SK-N-SH treated with all-trans-retinoic acid at 6 μM for 48 hours (cell line): ENCODE measurements around the gene NELFE.
"Not testable (repeated sequence)": the region's sequence is repeated elsewhere in the genome, so short reads cannot be mapped to it uniquely, and the experiment has no call there.

Source experiments
- ISL1 ChIP-seq: fragments of 250-450 bp; sonication (Bioruptor Pico); IDR thresholded peaks from 2 replicates; pipeline ENCODE4 v2.1.2; 2022; ENCODE audit warnings: mild to moderate bottlenecking, moderate library complexity
- RARB ChIP-seq: fragments of 250-450 bp; sonication (Bioruptor Pico); IDR thresholded peaks from 2 replicates; pipeline ENCODE4 v1.8.0; 2021; ENCODE audit warnings: mild to moderate bottlenecking, moderate library complexity
- TOX ChIP-seq: fragments of 250-450 bp; sonication (Bioruptor Pico); IDR thresholded peaks from 2 replicates; pipeline ENCODE4 v1.8.0; 2021; ENCODE audit warnings: mild to moderate bottlenecking, moderate library complexity, borderline replicate concordance
- ZFP30 ChIP-seq: fragments of 450-650 bp; formaldehyde crosslinking; IDR thresholded peaks from 2 replicates; pipeline ENCODE4 v1.5.0; 2022; ENCODE audit warnings: mild to moderate bottlenecking, moderate library complexity
- ZNF70 ChIP-seq: fragments of 450-650 bp; formaldehyde crosslinking; IDR thresholded peaks from 2 replicates; pipeline ENCODE4 v1.5.0; 2020; ENCODE audit warnings: mild to moderate bottlenecking, moderate library complexity
- TF ChIP-seq, protein P1 (sequence below): fragments of 250-450 bp; sonication (Bioruptor Pico); IDR thresholded peaks from 2 replicates; pipeline ENCODE4 v1.8.0; 2020; ENCODE audit warnings: mild to moderate bottlenecking, moderate library complexity, borderline replicate concordance

DNA sequence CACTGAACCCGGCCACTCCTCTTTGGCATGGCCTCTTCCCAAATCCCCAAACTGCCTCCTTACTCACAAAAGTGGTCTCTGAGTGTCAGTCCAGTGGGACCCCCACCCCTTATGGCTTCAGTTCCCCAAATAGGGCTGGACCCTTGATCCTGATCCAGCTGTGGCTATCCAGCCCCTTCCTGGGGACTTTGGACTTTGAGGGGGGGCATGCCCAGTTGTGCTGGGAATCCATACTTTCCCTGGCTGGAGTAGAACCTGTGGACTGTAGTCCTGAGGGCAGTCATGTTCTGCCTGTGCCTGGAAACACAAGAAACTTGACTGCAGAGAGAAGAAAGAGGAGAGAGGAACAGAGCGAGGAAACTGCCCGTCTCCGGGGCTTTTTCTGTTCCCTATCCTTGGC, 45.6 kb upstream of the NELFE start:
- TF ChIP-seq RARB (CRISPR knock-in tag); ISL1 (CRISPR knock-in tag); ZNF70 (CRISPR knock-in tag); ZFP30 (CRISPR knock-in tag); TOX: not testable (repeated sequence)
- TF ChIP-seq, protein P1, sequence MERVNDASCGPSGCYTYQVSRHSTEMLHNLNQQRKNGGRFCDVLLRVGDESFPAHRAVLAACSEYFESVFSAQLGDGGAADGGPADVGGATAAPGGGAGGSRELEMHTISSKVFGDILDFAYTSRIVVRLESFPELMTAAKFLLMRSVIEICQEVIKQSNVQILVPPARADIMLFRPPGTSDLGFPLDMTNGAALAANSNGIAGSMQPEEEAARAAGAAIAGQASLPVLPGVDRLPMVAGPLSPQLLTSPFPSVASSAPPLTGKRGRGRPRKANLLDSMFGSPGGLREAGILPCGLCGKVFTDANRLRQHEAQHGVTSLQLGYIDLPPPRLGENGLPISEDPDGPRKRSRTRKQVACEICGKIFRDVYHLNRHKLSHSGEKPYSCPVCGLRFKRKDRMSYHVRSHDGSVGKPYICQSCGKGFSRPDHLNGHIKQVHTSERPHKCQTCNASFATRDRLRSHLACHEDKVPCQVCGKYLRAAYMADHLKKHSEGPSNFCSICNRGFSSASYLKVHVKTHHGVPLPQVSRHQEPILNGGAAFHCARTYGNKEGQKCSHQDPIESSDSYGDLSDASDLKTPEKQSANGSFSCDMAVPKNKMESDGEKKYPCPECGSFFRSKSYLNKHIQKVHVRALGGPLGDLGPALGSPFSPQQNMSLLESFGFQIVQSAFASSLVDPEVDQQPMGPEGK = not testable (repeated sequence)
